SK-N-SH (cell line): Measurements from ENCODE around the gene HSD17B4. TPM values are rescaled to one million over a fixed set of nuclear protein-coding genes. Genes with fewer than 3 reads are reported as not detected.
"Not testable (repeated sequence)": the region's sequence is repeated elsewhere in the genome, so short reads cannot be mapped to it uniquely, and the experiment has no call there.

ENCODE experiments used
- CTCF ChIA-PET: fragments of 300-600, 350-600 bp; formaldehyde crosslinking; extraction: SDS; loops from one replicate; lab custom pipeline; 2021; lab: Yijun Ruan, JAX
- POLR2A ChIA-PET: fragments of 350-600 bp; sonication (Branson Sonifier 250); formaldehyde crosslinking; extraction: SDS; loops from one replicate; lab custom pipeline; 2020; ENCODE audit warnings: antibody characterized with exemption, inconsistent platforms; lab: Yijun Ruan, JAX
- DNase-seq: peaks from one replicate; pipeline ENCODE4 v3.0.0; 2012
- H2AFZ ChIP-seq: fragments of 200-600 bp; sonication (generic); 2 replicates; pipeline ENCODE4 v1.8.1; 2016; ENCODE audit warnings: antibody characterized with exemption, mild to moderate bottlenecking, low read depth
- H3F3A ChIP-seq: fragments of 200-600 bp; sonication (generic); replicated peaks from 2 replicates; pipeline ENCODE3; 2016; ENCODE audit warnings: antibody characterized with exemption, mild to moderate bottlenecking; ENCODE audit not compliant: insufficient read depth
- H3K27ac ChIP-seq, 2 experiments: fragments of 200-500 bp in 1 of 2; fragments of 200-600 bp in 1 of 2; sonication (Bioruptor generic) in 1 of 2; sonication (generic), shearing (Covaris generic) in 1 of 2; 2 replicates each; pipeline versions ENCODE4 v1.5.1 to v1.6.1; 2014 to 2016; ENCODE audit warnings: low read depth in 2 of 2, inconsistent platforms in 1 of 2, low read length in 1 of 2, mild to moderate bottlenecking in 1 of 2, mixed read lengths in 1 of 2
- H3K27me3 ChIP-seq: fragments of 200-600 bp; sonication (generic), shearing (Covaris generic); 2 replicates; pipeline ENCODE4 v1.6.1; 2016; ENCODE audit warnings: mixed run types; ENCODE audit not compliant: insufficient read depth
- H3K36me3 ChIP-seq, 2 experiments: fragments of 200-500 bp in 1 of 2; fragments of 200-600 bp in 1 of 2; sonication (Bioruptor generic) in 1 of 2; sonication (generic) in 1 of 2; replicated peaks in 1 of 2; 2 replicates each; pipeline versions ENCODE3 to v1.5.1; 2014 to 2016; ENCODE audit warnings: low read length in 1 of 2, mild to moderate bottlenecking in 1 of 2; ENCODE audit not compliant: insufficient read depth in 2 of 2, control insufficient read depth in 1 of 2
- H3K4me1 ChIP-seq, 2 experiments: fragments of 200-500 bp in 1 of 2; fragments of 200-600 bp in 1 of 2; sonication (Bioruptor generic) in 1 of 2; sonication (generic), shearing (Covaris generic) in 1 of 2; 2 replicates each; pipeline versions ENCODE4 v1.5.1 to v1.6.1; 2014 to 2016; ENCODE audit warnings: low read depth in 1 of 2, low read length in 1 of 2, mixed run types in 1 of 2; ENCODE audit not compliant: insufficient read depth in 2 of 2, control insufficient read depth in 1 of 2
- H3K4me2 ChIP-seq: fragments of 200-600 bp; sonication (generic), shearing (Covaris generic); 2 replicates; pipeline ENCODE4 v1.6.1; 2017; ENCODE audit warnings: mixed run types
- H3K4me3 ChIP-seq, 2 experiments: fragments of 200-500 bp in 1 of 2; fragments of 200-600 bp in 1 of 2; sonication (Bioruptor generic) in 1 of 2; sonication (generic), shearing (Covaris generic) in 1 of 2; 2 replicates each; pipeline versions ENCODE4 v1.5.1 to v1.8.1; 2014 to 2016; ENCODE audit warnings: low read depth in 2 of 2, inconsistent platforms in 1 of 2, low read length in 1 of 2, mild to moderate bottlenecking in 1 of 2, mixed read lengths in 1 of 2, moderate library complexity in 1 of 2
- H3K79me2 ChIP-seq: fragments of 200-600 bp; sonication (generic); 2 replicates; pipeline ENCODE4 v1.8.1; 2017; ENCODE audit warnings: mild to moderate bottlenecking; ENCODE audit not compliant: insufficient read depth
- H3K9ac ChIP-seq: fragments of 200-600 bp; sonication (generic); 2 replicates; pipeline ENCODE4 v1.6.1; 2017; ENCODE audit warnings: mixed run types
- H3K9me2 ChIP-seq: fragments of 200-600 bp; sonication (generic); 2 replicates; pipeline ENCODE4 v1.6.1; 2017; ENCODE audit warnings: mixed run types
- H3K9me3 ChIP-seq: fragments of 200-600 bp; sonication (generic); 2 replicates; pipeline ENCODE4 v1.6.1; 2017; ENCODE audit warnings: mixed run types, mild to moderate bottlenecking, moderate library complexity
- H4K20me1 ChIP-seq: fragments of 200-600 bp; sonication (generic); 2 replicates; pipeline ENCODE4 v1.6.1; 2017; ENCODE audit warnings: mild to moderate bottlenecking, mixed run types; ENCODE audit not compliant: insufficient read depth
- EP300 ChIP-seq, 2 experiments: IDR thresholded peaks; 2 replicates each; pipeline versions ENCODE4 v1.4.0 to v1.6.1; 2012; ENCODE audit warnings: borderline replicate concordance in 1 of 2, low read depth in 1 of 2, low read length in 1 of 2
- FOXJ3 ChIP-seq: sonication (generic); formaldehyde crosslinking; IDR thresholded peaks from 2 replicates; pipeline ENCODE4 v1.5.1; 2020; ENCODE audit warnings: mild to moderate bottlenecking, missing genetic modification reagents
- FOXM1 ChIP-seq: IDR thresholded peaks from 2 replicates; pipeline ENCODE4 v1.4.0; 2012; ENCODE audit warnings: low read depth, mild to moderate bottlenecking
- IRF3 ChIP-seq: fragments of 150-350 bp; IDR thresholded peaks from 2 replicates; pipeline ENCODE4 v1.6.1; 2016; ENCODE audit warnings: mild to moderate bottlenecking, low read depth, low read length
- MEF2A ChIP-seq: IDR thresholded peaks from 2 replicates; pipeline ENCODE4 v1.4.0; 2012; ENCODE audit warnings: low read depth, borderline replicate concordance
- MXI1 ChIP-seq: IDR thresholded peaks from 2 replicates; pipeline ENCODE4 v1.6.1; 2012; ENCODE audit warnings: mild to moderate bottlenecking, low read depth, low read length, improper control_type of control experiment
- NRF1 ChIP-seq: IDR thresholded peaks from 2 replicates; pipeline ENCODE4 v1.6.1; 2012; ENCODE audit warnings: low read depth, mild to moderate bottlenecking, low read length
- PBX3 ChIP-seq: IDR thresholded peaks from 2 replicates; pipeline ENCODE4; 2012
- RFX5 ChIP-seq: IDR thresholded peaks from 2 replicates; pipeline ENCODE4 v1.6.1; 2012; ENCODE audit warnings: mild to moderate bottlenecking, improper control_type of control experiment, low read length
- RXRA ChIP-seq: IDR thresholded peaks from 2 replicates; pipeline ENCODE4 v1.4.0; 2012; ENCODE audit warnings: low read depth, mild to moderate bottlenecking, borderline replicate concordance
- SMC3 ChIP-seq: IDR thresholded peaks from 2 replicates; pipeline ENCODE4 v1.6.1; 2012; ENCODE audit warnings: low read depth, low read length, improper control_type of control experiment
- TEAD4 ChIP-seq: IDR thresholded peaks from 2 replicates; pipeline ENCODE4 v1.4.0; 2012; ENCODE audit warnings: mild to moderate bottlenecking, borderline replicate concordance; ENCODE audit not compliant: insufficient read depth
- WGBS: methylation state at CpG from one replicate; pipeline ENCODE4 v1.1.6; 2017; ENCODE audit warnings: low lambda C conversion rate; 5-methylcytosine and 5-hydroxymethylcytosine counted together
- polyA plus RNA-seq, 3 experiments: library from polyadenylated mRNA; depleted of rRNA; stranded (reverse); fragments of >200 nt; gene quantifications; 2 replicates each; pipeline ENCODE4 v1.2.3, GENCODE V29; 2012

Gene HSD17B4
- polyA plus RNA-seq, 1 of the 3 experiments (the other 2 are of a cell fraction) = 119 TPM

GRCh38 chr5:119484884-119485283 lies 32.6 kb downstream of the HSD17B4 start:
- H3K9me3 ChIP-seq = no peaks in the 10 kb centered on the region
- no peaks in the 10 kb centered on the region for H3K27me3 ChIP-seq
- ChIA-PET POLR2A (no interaction called here), CTCF (interaction anchor here (1.1 kb wide), 1 partner anchor 8 kb away, joined by 3 read pairs; no protein-coding TSS in a partner anchor)
- no peak overlapping the region for H2AFZ ChIP-seq
- no peak overlapping the region for H3K27ac ChIP-seq
- no peak for DNase-seq
- TF ChIP-seq PBX3 (no peak), MXI1 (no peak), TEAD4 (no peak), NRF1 (no peak), RXRA (no peak)
- H3K4me2 ChIP-seq = no peak overlapping the region
- H3K36me3 ChIP-seq = peaks cover 57 to 63% of the 10 kb centered on the region in 2 experiments
- H3K4me3 ChIP-seq = no peak overlapping the region
- H3K9me2 ChIP-seq = no peaks in the 10 kb centered on the region
- H3F3A ChIP-seq = no peaks in the 10 kb centered on the region
- WGBS = 99% methylated on average over 4 of the region's 4 CpGs
- no peaks in the 10 kb centered on the region for H3K79me2 ChIP-seq
- no peaks in the 10 kb centered on the region for H3K4me1 ChIP-seq
- H4K20me1 ChIP-seq = no peaks in the 10 kb centered on the region
- H3K9ac ChIP-seq = no peak overlapping the region

- H3F3A ChIP-seq = no peaks in the 10 kb centered on the region
- TF ChIP-seq SMC3 (no peak), NRF1 (no peak), PBX3 (no peak), RFX5 (no peak), EP300 (IDR thresholded peaks at IDR 0.05; ENCODE audit: borderline replicate concordance in 1 of 2, low read depth in 1 of 2, low read length in 1 of 2) (no peak), FOXJ3 (CRISPR knock-in tag) (no peak), TEAD4 (no peak), FOXM1 (no peak), IRF3 (no peak), MEF2A (no peak)
- TF ChIP-seq, all 33 proteins: peak for 0
- no peaks in the 10 kb centered on the region for H3K27me3 ChIP-seq
- no peaks in the 10 kb centered on the region for H3K9me2 ChIP-seq
- ChIA-PET CTCF (no interaction called here), POLR2A (no interaction called here)
- no peak overlapping the region for H3K27ac ChIP-seq
- H3K9me3 ChIP-seq = no peaks in the 10 kb centered on the region
- no peak overlapping the region for H3K4me2 ChIP-seq
- H3K79me2 ChIP-seq = peaks cover 4% of the 10 kb centered on the region; the same call in 1 of the 2 replicates
- 84% methylated on average over 2 of the region's 2 CpGs for WGBS
- no peak for DNase-seq
- H2AFZ ChIP-seq = no peak overlapping the region
- H3K4me1 ChIP-seq = no peaks in the 10 kb centered on the region
- H4K20me1 ChIP-seq = no peaks in the 10 kb centered on the region
- no peak overlapping the region for H3K4me3 ChIP-seq
- H3K9ac ChIP-seq = no peak overlapping the region
- peaks cover 32 to 35% of the 10 kb centered on the region in 2 experiments for H3K36me3 ChIP-seq
Observed at GRCh38 chr5:119501671-119502179, 49.4 kb downstream of the HSD17B4 start.

- H3K4me1 ChIP-seq, CTCF ChIA-PET, H3K4me2 ChIP-seq, H2AFZ ChIP-seq, H3K4me3 ChIP-seq, H3K27me3 ChIP-seq, H4K20me1 ChIP-seq, DNase-seq, H3K9me2 ChIP-seq, H3K9ac ChIP-seq, H3K79me2 ChIP-seq, H3K9me3 ChIP-seq, H3F3A ChIP-seq, POLR2A ChIA-PET, H3K27ac ChIP-seq: not testable (repeated sequence)
- 86% methylated on average over 4 of the region's 4 CpGs for WGBS
- H3K36me3 ChIP-seq = peaks cover 29 to 31% of the 10 kb centered on the region in 2 experiments
Observed at GRCh38 chr5:119503939-119504338, 51.6 kb downstream of the HSD17B4 start.
